ENCODE data around the gene RELN. TPM values are rescaled to one million over a fixed set of nuclear protein-coding genes. Genes with fewer than 3 reads are reported as not detected.

Gene RELN
- total RNA-seq, 1 experiment from 2014 or later, result 0.31 TPM

- Mint-ChIP-seq H3K27me3 (ENCODE audit: unreplicated experiment) (no peaks in the 10 kb centered on the region), H3K9me3 (ENCODE audit: low read depth, unreplicated experiment) (no peaks in the 10 kb centered on the region), H3K4me1 (ENCODE audit: low read depth, unreplicated experiment) (no peaks in the 10 kb centered on the region), H3K27ac (ENCODE audit: unreplicated experiment) (no peak overlapping the region), H3K4me3 (ENCODE audit: low read depth, unreplicated experiment) (no peak overlapping the region), H3K36me3 (ENCODE audit: insufficient read depth, unreplicated experiment) (no peaks in the 10 kb centered on the region)
- TF ChIP-seq CTCF (IDR thresholded peaks at IDR 0.05; ENCODE audit: unreplicated experiment), result no peak
- CTCF ChIA-PET, result no interaction called here
- intact Hi-C loops (cut with micrococcal nuclease; ENCODE audit: unreplicated experiment), result no loop called here
- BruUV-seq (replicated peaks), result no TSS peak
- DNase-seq, result no peak
Measured at GRCh38 chr7:103981003-103981423, 8.4 kb downstream of the RELN start.

DNA sequence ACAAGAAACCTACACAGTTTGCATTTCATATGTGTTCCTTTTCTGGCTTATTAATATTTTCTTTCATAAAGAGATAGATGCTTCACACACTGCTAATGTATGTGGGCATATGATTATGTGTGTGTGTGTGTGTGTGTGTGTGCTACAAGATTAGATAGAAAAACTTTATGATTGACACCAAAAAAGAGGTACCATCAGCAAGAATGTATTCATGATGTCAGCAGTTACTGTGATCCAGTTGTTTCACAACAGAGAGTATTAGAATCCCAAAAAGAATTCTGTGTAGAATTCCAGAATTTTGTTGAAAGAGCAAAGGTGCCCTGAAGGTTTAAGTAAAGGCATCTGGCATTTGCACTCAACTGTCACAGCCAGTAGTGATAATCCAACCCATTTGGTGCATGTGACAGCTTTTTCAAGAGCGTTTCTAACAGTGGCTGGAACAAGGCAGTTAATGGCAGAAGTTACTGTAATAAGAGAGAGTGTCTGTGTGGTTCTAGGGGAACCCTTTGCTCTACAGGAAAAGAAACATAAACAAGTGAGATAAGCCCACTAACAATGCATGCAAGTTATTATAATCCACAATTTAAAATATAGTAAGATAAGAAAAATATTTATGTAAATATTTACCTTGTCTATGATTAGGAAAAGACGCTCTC, 16.6 kb downstream of the RELN start:
- no peak overlapping the region for H3K27ac Mint-ChIP-seq (ENCODE audit: unreplicated experiment)
- no peak for DNase-seq
- BruUV-seq (replicated peaks), result no TSS peak
- H3K36me3 Mint-ChIP-seq (ENCODE audit: insufficient read depth, unreplicated experiment), result no peaks in the 10 kb centered on the region
- no peaks in the 10 kb centered on the region for H3K27me3 Mint-ChIP-seq (ENCODE audit: unreplicated experiment)
- intact Hi-C loops (cut with micrococcal nuclease; ENCODE audit: unreplicated experiment), result no loop called here
- TF ChIP-seq CTCF (IDR thresholded peaks at IDR 0.05; ENCODE audit: unreplicated experiment), result no peak
- CTCF ChIA-PET, result no interaction called here
- H3K4me3 Mint-ChIP-seq (ENCODE audit: low read depth, unreplicated experiment), result no peak overlapping the region
- no peaks in the 10 kb centered on the region for H3K4me1 Mint-ChIP-seq (ENCODE audit: low read depth, unreplicated experiment)
- H3K9me3 Mint-ChIP-seq (ENCODE audit: low read depth, unreplicated experiment), result no peaks in the 10 kb centered on the region

DNA sequence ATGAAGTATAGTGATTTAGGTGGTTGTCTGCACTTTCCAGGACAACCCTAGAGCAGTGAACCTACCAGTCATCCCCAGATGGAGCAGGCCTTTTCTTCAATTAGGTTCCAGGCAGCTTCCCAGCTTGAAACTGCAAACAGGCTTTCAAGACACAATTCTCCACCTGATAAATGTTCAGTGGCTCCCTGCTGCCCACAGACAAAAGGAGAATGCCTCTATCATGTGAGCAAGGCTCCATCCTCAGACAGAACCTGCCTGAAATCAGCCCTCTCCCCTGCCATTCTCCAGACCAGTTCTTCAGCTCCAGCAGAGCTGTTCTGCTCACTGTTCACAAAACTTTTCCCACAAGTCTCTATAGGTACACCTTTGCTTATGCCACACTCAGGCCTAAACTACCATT, 22.1 kb downstream of the RELN start:
- BruUV-seq (replicated peaks), result no TSS peak
- Mint-ChIP-seq H3K9me3 (ENCODE audit: low read depth, unreplicated experiment) (no peaks in the 10 kb centered on the region), H3K27ac (ENCODE audit: unreplicated experiment) (no peak overlapping the region), H3K4me3 (ENCODE audit: low read depth, unreplicated experiment) (no peak overlapping the region), H3K36me3 (ENCODE audit: insufficient read depth, unreplicated experiment) (no peaks in the 10 kb centered on the region), H3K27me3 (ENCODE audit: unreplicated experiment) (peaks cover 7% of the 10 kb centered on the region), H3K4me1 (ENCODE audit: low read depth, unreplicated experiment) (no peaks in the 10 kb centered on the region)
- intact Hi-C loops (cut with micrococcal nuclease; ENCODE audit: unreplicated experiment), result no loop called here
- no peak for TF ChIP-seq CTCF (IDR thresholded peaks at IDR 0.05; ENCODE audit: unreplicated experiment)
- CTCF ChIA-PET, result no interaction called here
- no peak for DNase-seq

DNA sequence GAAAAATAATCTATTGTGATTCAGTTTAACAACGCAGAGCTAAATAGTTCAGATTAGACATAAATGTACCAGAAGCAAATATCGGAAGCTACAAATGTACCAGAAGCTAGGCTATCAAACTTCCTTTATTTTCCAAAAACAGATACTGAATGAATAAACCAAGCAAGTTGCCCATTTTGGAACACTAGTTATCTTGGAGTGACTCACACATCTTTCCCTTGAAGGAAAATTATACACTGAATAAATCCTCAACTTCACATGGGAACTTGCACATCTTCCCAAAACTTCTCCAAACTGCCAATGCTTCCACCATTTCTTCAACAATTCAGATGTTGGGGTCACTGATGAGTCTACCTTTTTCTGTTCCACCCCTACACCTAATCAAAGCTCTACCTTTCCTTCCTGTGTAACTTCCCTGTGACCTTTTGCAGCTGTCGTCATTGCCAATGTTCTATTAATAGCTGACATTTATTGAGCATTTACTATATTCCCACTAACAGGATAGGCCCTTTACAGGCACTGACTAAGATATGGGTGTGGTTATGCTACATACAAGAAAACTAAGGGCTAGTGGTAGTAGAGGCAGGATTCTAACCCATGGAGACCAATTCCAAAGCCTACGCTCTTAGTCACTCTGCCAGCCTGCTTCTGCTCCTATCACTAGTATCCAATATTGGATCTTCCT, 22.7 kb downstream of the RELN start:
- no TSS peak for BruUV-seq (replicated peaks)
- no peaks in the 10 kb centered on the region for H3K9me3 Mint-ChIP-seq (ENCODE audit: low read depth, unreplicated experiment)

More for the DNA sequence above, 22.7 kb downstream of the RELN start:
- no peaks in the 10 kb centered on the region for H3K36me3 Mint-ChIP-seq (ENCODE audit: insufficient read depth, unreplicated experiment)
- no peak for DNase-seq
- H3K27me3 Mint-ChIP-seq (ENCODE audit: unreplicated experiment), result peaks cover 13% of the 10 kb centered on the region
- no peaks in the 10 kb centered on the region for H3K4me1 Mint-ChIP-seq (ENCODE audit: low read depth, unreplicated experiment)
- no peak overlapping the region for H3K4me3 Mint-ChIP-seq (ENCODE audit: low read depth, unreplicated experiment)
- intact Hi-C loops (cut with micrococcal nuclease; ENCODE audit: unreplicated experiment), result no loop called here
- H3K27ac Mint-ChIP-seq (ENCODE audit: unreplicated experiment), result no peak overlapping the region
- no peak for TF ChIP-seq CTCF (IDR thresholded peaks at IDR 0.05; ENCODE audit: unreplicated experiment)
- CTCF ChIA-PET, result no interaction called here

Measured in Calu3 (cell line).